Upper lobe of left lung (tissue), 6 donors: ENCODE measurements around the gene NEDD4L. TPM values are rescaled to one million over a fixed set of nuclear protein-coding genes. Genes with fewer than 3 reads are reported as not detected.

Experiments used
- ATAC-seq, 2 donors: fragments of 200-7000 bp; cut with Tn5 transposase; one replicate each; pipeline ENCODE4 v1.9.1; 2022; ENCODE audit warnings: mild to moderate bottlenecking in 2 of 2, moderate library complexity in 2 of 2; ENCODE audit not compliant: low FRiP score in 2 of 2
- DNase-seq, 2 donors: peaks; one replicate each; pipeline ENCODE4 v3.0.0-alpha.2; 2019 to 2020
- H3K27ac ChIP-seq, 4 donors: fragments of 200-600 bp; sonication (generic); one replicate each; pipeline ENCODE4 v1.5.1; 2016 to 2019
- H3K27me3 ChIP-seq, 4 donors: fragments of 200-600 bp; sonication (generic); one replicate each; pipeline ENCODE4 v1.5.1; 2017 to 2019
- H3K36me3 ChIP-seq, 4 donors: fragments of 200-600 bp; sonication (generic); one replicate each; pipeline ENCODE4 v1.5.1; 2016 to 2019
- H3K4me1 ChIP-seq, 4 donors: fragments of 200-600 bp; sonication (generic); one replicate each; pipeline ENCODE4 v1.5.1; 2018 to 2019
- H3K4me3 ChIP-seq, 4 donors: fragments of 200-600 bp; sonication (generic); one replicate each; pipeline ENCODE4 v1.5.1; 2017 to 2019; ENCODE audit warnings: mild to moderate bottlenecking in 2 of 4, moderate library complexity in 1 of 4
- H3K9me3 ChIP-seq, 4 donors: fragments of 200-600 bp; sonication (generic); one replicate each; pipeline ENCODE4 v1.5.1; 2018 to 2019
- EP300 ChIP-seq, 4 donors: sonication (generic); formaldehyde crosslinking; IDR thresholded peaks; one replicate each; pipeline ENCODE4 v1.5.1; 2017; ENCODE audit warnings: antibody characterized with exemption in 4 of 4, control low read depth in 2 of 4
- POLR2A ChIP-seq, 4 donors: fragments of 450-650 bp; IDR thresholded peaks; one replicate each; pipeline ENCODE4 v1.5.1; 2016 to 2017; ENCODE audit warnings: antibody characterized with exemption in 4 of 4, mild to moderate bottlenecking in 2 of 4
- POLR2AphosphoS5 ChIP-seq, 2 donors: sonication (generic); formaldehyde crosslinking; IDR thresholded peaks; one replicate each; pipeline ENCODE4 v1.5.1; 2017; ENCODE audit warnings: antibody characterized with exemption in 2 of 2
- WGBS, 2 donors: methylation state at CpG; one replicate each; pipeline ENCODE4 v1.1.5; 2017 to 2018; 5-methylcytosine and 5-hydroxymethylcytosine counted together
- total RNA-seq, 6 donors: library from RNA; depleted of rRNA in 4 of 6; stranded (reverse); fragments of >200 nt in 4 of 6; gene quantifications; one replicate each; pipeline versions ENCODE4 v1.1.0 to v1.2.1, GENCODE V29; 2016 to 2021
- TF ChIP-seq, protein P1 (sequence below), 6 experiments: fragments of 450-650 bp in 4 of 6; fragments of 200-600 bp in 2 of 6; sonication (generic) in 2 of 6; IDR thresholded peaks; one replicate each; pipeline ENCODE4 v1.5.1; 2016 to 2019; ENCODE audit warnings: antibody characterized with exemption in 6 of 6
- donor health status: DM: no; HTN: no; CAD: no; lungs with moderate emphysema.
- donor health status: DM: no; HTN: yes; CAD: no; lungs with severe emphysema.

Gene NEDD4L
- total RNA-seq, 6 donors from 2014 or later: 148 to 491 (median 300) TPM

DNA sequence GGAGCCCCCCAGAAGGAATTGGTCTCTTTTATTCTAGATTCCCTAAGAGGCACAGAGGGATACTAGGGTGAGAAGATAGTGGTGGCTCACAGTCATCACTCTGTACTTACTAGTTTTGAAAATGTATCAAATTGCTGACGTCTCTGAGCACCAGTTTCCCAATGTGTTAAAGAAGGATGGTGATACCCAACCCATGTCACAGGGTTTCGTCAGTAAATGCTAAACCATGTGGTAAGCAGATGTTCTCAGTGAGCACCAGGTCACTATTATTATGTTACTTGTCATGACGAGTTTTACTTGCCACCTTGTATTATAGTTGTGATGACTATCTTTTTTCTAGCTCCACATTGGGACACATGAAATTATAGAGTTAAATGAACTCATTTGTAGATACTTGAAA lies 54.7 kb downstream of the NEDD4L start:
- no peak overlapping the region for H3K27ac ChIP-seq

DNA sequence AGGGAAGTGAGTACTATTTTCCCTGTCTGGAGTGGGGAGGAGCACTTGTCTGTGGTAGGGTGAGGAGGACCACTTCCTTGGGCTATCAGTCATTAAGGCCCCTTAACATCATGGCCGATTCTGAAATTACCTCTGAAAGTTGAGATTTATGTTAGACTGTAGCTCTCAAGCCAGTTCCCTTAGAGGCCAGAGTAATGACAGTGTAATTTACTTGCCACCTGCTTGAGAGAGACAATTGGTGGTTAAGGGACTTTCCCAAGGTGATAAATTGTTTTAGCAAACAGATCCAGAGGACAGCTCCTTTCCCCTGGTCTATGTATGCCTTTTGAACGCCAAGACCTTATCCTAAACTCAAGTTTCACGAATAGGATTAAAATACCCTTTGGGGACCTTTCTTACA lies 56.1 kb downstream of the NEDD4L start:
- Histone ChIP-seq H3K4me1 (peaks cover 26 to 33% (median 33%) of the 10 kb centered on the region in 4 donors), H3K9me3 (no peaks in the 10 kb centered on the region), H3K27ac (peak overlapping the region in 2 of 4 donors; percentile 10 to 52), H3K27me3 (no peaks in the 10 kb centered on the region), H3K4me3 (no peak overlapping the region), H3K36me3 (no peaks in the 10 kb centered on the region)
- DNase-seq: no peak
- WGBS, 2 donors: 69 to 70% methylated on average over 2 to 3 of the region's 3 CpGs
- ATAC-seq: no peak
- TF ChIP-seq POLR2A (IDR thresholded peaks at IDR 0.05) (no peak), EP300 (IDR thresholded peaks at IDR 0.05) (no peak)

More for the DNA sequence above, 54.7 kb downstream of the NEDD4L start:
- no peaks in the 10 kb centered on the region for H3K27me3 ChIP-seq
- DNase-seq (no peak), ATAC-seq (no peak)
- 90 to 100% methylated on average over 3 of the region's 3 CpGs for WGBS, 2 donors
- TF ChIP-seq POLR2A (IDR thresholded peaks at IDR 0.05) (no peak), POLR2AphosphoS5 (IDR thresholded peaks at IDR 0.05) (no peak), EP300 (IDR thresholded peaks at IDR 0.05) (no peak)
- TF ChIP-seq, protein P1, sequence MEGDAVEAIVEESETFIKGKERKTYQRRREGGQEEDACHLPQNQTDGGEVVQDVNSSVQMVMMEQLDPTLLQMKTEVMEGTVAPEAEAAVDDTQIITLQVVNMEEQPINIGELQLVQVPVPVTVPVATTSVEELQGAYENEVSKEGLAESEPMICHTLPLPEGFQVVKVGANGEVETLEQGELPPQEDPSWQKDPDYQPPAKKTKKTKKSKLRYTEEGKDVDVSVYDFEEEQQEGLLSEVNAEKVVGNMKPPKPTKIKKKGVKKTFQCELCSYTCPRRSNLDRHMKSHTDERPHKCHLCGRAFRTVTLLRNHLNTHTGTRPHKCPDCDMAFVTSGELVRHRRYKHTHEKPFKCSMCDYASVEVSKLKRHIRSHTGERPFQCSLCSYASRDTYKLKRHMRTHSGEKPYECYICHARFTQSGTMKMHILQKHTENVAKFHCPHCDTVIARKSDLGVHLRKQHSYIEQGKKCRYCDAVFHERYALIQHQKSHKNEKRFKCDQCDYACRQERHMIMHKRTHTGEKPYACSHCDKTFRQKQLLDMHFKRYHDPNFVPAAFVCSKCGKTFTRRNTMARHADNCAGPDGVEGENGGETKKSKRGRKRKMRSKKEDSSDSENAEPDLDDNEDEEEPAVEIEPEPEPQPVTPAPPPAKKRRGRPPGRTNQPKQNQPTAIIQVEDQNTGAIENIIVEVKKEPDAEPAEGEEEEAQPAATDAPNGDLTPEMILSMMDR (IDR thresholded peaks at IDR 0.05): no peak
- H3K4me3 ChIP-seq: no peak overlapping the region
- H3K36me3 ChIP-seq: no peaks in the 10 kb centered on the region
- H3K9me3 ChIP-seq: no peaks in the 10 kb centered on the region
- H3K4me1 ChIP-seq: peaks cover 21 to 41% (median 28%) of the 10 kb centered on the region in 4 donors

DNA sequence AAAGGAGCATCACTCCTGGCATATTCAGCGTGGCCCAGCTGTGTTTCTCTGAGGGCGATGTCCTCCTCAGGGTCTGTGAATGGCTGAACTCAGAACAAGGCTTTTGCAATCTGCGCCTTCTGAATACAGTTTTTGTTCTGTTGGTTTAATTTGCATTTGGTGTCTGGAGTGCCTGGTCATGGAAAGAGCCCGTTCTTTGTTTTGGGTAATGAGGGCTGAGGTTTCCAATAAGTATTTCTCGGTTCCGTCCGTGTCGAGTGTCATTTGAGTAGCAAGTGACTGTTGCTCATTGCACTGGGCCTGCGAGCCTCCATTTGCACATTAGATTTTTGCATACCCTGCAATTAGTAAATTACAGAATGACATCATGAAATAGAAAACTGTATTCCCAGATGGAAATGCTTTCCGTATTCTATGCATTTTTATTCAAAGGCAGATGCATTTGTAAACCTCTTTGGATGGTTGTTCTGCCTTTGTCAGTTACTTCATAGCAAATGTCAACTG lies 57.3 kb downstream of the NEDD4L start:
- WGBS, 2 donors: 78 to 89% methylated on average over 10 of the region's 10 CpGs
- DNase-seq: no peak
- Histone ChIP-seq H3K9me3 (no peaks in the 10 kb centered on the region), H3K36me3 (no peaks in the 10 kb centered on the region), H3K27ac (peak overlapping the region in 1 of 4 donors; percentile 52), H3K4me1 (peaks cover 26 to 43% (median 31%) of the 10 kb centered on the region in 4 donors), H3K27me3 (no peaks in the 10 kb centered on the region), H3K4me3 (no peak overlapping the region)
- TF ChIP-seq POLR2A (IDR thresholded peaks at IDR 0.05) (no peak), EP300 (IDR thresholded peaks at IDR 0.05) (no peak), POLR2AphosphoS5 (IDR thresholded peaks at IDR 0.05) (no peak)
- TF ChIP-seq, protein P1 (IDR thresholded peaks at IDR 0.05): no peak
- no peak for ATAC-seq

DNA sequence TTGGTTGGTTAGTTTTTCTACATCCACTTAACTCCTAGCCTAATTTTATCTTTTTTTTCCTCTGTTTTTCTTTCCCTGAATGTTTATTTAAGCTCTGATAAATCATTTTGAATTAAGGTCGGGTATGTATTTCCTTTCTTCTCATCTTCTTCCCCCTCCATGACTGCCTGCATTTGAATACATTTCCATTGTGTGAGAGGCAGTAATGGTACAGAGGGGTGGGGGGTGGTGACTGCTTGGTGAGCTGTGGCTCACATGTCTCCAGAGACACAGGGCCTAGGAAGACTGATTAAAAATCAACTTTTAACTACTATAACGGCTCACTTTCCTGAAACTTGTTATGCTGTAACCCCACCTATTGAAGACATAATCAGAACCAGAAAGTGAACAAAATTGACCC lies 58.0 kb downstream of the NEDD4L start:
- H3K27me3 ChIP-seq: no peaks in the 10 kb centered on the region
- peaks cover 19 to 36% (median 27%) of the 10 kb centered on the region in 4 donors for H3K4me1 ChIP-seq
- H3K36me3 ChIP-seq: no peaks in the 10 kb centered on the region
- ATAC-seq (no peak), DNase-seq (no peak)
- no peak for TF ChIP-seq POLR2AphosphoS5 (IDR thresholded peaks at IDR 0.05)
- no peak for TF ChIP-seq POLR2A (IDR thresholded peaks at IDR 0.05)
- TF ChIP-seq, protein P1 (IDR thresholded peaks at IDR 0.05): no peak
- no peak for TF ChIP-seq EP300 (IDR thresholded peaks at IDR 0.05)
- H3K4me3 ChIP-seq: no peak overlapping the region
- WGBS, 2 donors: 49 to 52% methylated on average over 2 of the region's 2 CpGs
- no peak overlapping the region for H3K27ac ChIP-seq
- H3K9me3 ChIP-seq: no peaks in the 10 kb centered on the region

DNA sequence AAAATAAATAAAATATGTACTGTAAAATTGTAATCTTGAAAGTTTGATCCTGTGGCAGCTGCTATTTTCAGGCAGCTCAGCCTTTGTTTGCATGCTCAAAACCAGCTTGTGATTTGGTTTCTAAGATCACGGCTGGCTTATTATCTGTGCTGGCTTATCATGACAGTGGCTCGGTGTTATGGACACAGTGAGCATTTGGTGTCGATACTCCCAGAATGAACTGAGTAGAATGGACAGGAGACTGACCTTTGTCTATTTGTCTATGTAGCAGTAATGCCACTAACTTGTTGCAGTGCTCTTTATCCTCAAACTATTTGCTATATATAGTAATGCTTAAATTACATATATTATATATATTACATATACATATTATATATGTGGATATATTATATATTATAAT lies 58.8 kb downstream of the NEDD4L start:
- H3K4me1 ChIP-seq: peaks cover 11 to 32% (median 19%) of the 10 kb centered on the region in 4 donors
- ATAC-seq: no peak
- no peak for DNase-seq
- H3K36me3 ChIP-seq: no peaks in the 10 kb centered on the region
- no peaks in the 10 kb centered on the region for H3K9me3 ChIP-seq
- WGBS, 2 donors: 71 to 82% methylated on average over 3 of the region's 3 CpGs
- H3K27ac ChIP-seq: no peak overlapping the region
- TF ChIP-seq POLR2AphosphoS5 (IDR thresholded peaks at IDR 0.05) (no peak), POLR2A (IDR thresholded peaks at IDR 0.05) (no peak), EP300 (IDR thresholded peaks at IDR 0.05) (no peak)
- TF ChIP-seq, protein P1 (IDR thresholded peaks at IDR 0.05): no peak
- no peaks in the 10 kb centered on the region for H3K27me3 ChIP-seq
- H3K4me3 ChIP-seq: no peak overlapping the region
